Neural progenitor cell (in vitro differentiated cells): Measurements from ENCODE around the gene PAX6. TPM values are rescaled to one million over a fixed set of nuclear protein-coding genes. Genes with fewer than 3 reads are reported as not detected.

ENCODE experiments used
- DNase-seq: peaks from one replicate; pipeline ENCODE4 v3.0.0-alpha.2; 2016; ENCODE audit warnings: low spot score
- H2AFZ ChIP-seq: fragments of 200-600 bp; sonication (generic); replicated peaks from 2 replicates; pipeline ENCODE4 v1.6.1; 2016; ENCODE audit warnings: antibody characterized with exemption
- H3F3A ChIP-seq: fragments of 200-600 bp; sonication (generic); 2 replicates; pipeline ENCODE4 v1.6.1; 2016; ENCODE audit warnings: antibody characterized with exemption, low read depth
- H3K27ac ChIP-seq: fragments of 200-600 bp; sonication (generic); 2 replicates; pipeline ENCODE4 v1.5.1; 2016; ENCODE audit warnings: mild to moderate bottlenecking
- H3K27me3 ChIP-seq: fragments of 200-600 bp; sonication (generic); 2 replicates; pipeline ENCODE4 v1.6.1; 2016; ENCODE audit warnings: mild to moderate bottlenecking, moderate library complexity
- H3K36me3 ChIP-seq: fragments of 200-600 bp; sonication (generic); 2 replicates; pipeline ENCODE4 v1.5.1; 2016
- H3K4me1 ChIP-seq: fragments of 200-600 bp; sonication (generic); 2 replicates; pipeline ENCODE4 v1.6.1; 2016; ENCODE audit warnings: mixed run types
- H3K4me2 ChIP-seq: fragments of 200-600 bp; sonication (generic); 2 replicates; pipeline ENCODE4 v1.6.1; 2016
- H3K4me3 ChIP-seq: fragments of 200-600 bp; sonication (generic); 2 replicates; pipeline ENCODE4 v1.5.1; 2016
- H3K79me2 ChIP-seq: fragments of 200-600 bp; sonication (generic); 2 replicates; pipeline ENCODE4 v1.6.1; 2016; ENCODE audit warnings: low read depth
- H3K9ac ChIP-seq: fragments of 200-600 bp; sonication (generic); 2 replicates; pipeline ENCODE4 v1.6.1; 2016
- H3K9me3 ChIP-seq: fragments of 200-600 bp; sonication (generic); 2 replicates; pipeline ENCODE4 v1.5.1; 2016; ENCODE audit warnings: low read depth
- H4K20me1 ChIP-seq: fragments of 200-600 bp; sonication (generic); 2 replicates; pipeline ENCODE4 v1.6.1; 2016; ENCODE audit warnings: low read depth
- H3K27ac Mint-ChIP-seq: 3 replicates; pipeline ENCODE4 v1.8.0; 2021; ENCODE audit warnings: mixed read lengths
- H3K27me3 Mint-ChIP-seq: 2 replicates; pipeline ENCODE4 v1.8.0; 2022; ENCODE audit warnings: low read depth, mild to moderate bottlenecking, inconsistent platforms, moderate library complexity, mixed read lengths; ENCODE audit not compliant: insufficient read depth
- H3K36me3 Mint-ChIP-seq: 3 replicates; pipeline ENCODE4 v1.8.0; 2021; ENCODE audit warnings: mixed read lengths
- H3K4me1 Mint-ChIP-seq: 3 replicates; pipeline ENCODE4 v1.8.0; 2021; ENCODE audit warnings: mixed read lengths
- H3K4me3 Mint-ChIP-seq: 3 replicates; pipeline ENCODE4 v1.8.0; 2021; ENCODE audit warnings: mild to moderate bottlenecking, moderate library complexity, mixed read lengths
- H3K9me3 Mint-ChIP-seq: 3 replicates; pipeline ENCODE4 v1.8.0; 2020; ENCODE audit warnings: mixed read lengths
- EZH2 ChIP-seq: fragments of 200-600 bp; sonication (generic); IDR thresholded peaks from 2 replicates; pipeline ENCODE4 v1.6.1; 2017; ENCODE audit warnings: antibody characterized with exemption, mild to moderate bottlenecking, moderate library complexity
- EZH2phosphoT487 ChIP-seq: fragments of 200-600 bp; sonication (generic); IDR thresholded peaks from 2 replicates; pipeline ENCODE4 v1.6.1; 2017; ENCODE audit warnings: antibody characterized with exemption
- total RNA-seq: library from RNA; depleted of rRNA; stranded (reverse); fragments of >200 nt; gene quantifications from 2 replicates; pipeline ENCODE4 v1.2.3, GENCODE V29; 2015; ENCODE audit warnings: low replicate concordance
- TF ChIP-seq, protein P1 (sequence below): fragments of 200-600 bp; sonication (generic); IDR thresholded peaks from 2 replicates; pipeline ENCODE4 v1.5.1; 2017; ENCODE audit warnings: antibody characterized with exemption, mild to moderate bottlenecking

PAX6 gene
- total RNA-seq, 1 donor from 2014 or later: 215 TPM

DNA sequence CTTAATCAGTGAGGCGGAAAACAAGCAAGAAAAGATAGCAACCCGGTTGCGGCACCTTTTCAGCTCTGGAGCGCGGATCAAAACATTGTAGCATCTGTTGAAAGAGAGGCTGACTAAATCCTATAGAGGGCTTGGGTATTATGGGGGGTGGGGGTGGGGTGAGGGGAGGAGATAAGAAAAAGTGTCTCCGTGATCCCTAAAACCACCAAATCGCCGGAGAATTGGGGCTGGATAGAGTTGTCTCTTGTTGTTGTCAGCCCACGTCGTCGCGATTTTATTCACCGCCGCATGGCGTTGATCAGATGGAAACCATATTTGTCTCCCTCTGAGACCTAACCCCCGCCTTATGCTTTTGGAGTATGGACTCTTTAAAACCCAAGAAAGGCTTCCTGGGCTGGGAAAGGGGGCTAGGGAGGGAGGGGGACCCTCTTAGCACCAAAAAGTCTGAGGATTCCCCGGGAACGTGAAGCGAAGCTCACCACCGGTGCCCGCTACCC is 13.0 kb downstream of the PAX6 start:
- Histone ChIP-seq H3K4me3 (peak overlapping the region; percentile 13), H3F3A (peaks cover 95% of the 10 kb centered on the region), H3K9me3 (no peaks in the 10 kb centered on the region), H3K79me2 (peaks cover 44% of the 10 kb centered on the region), H4K20me1 (peaks cover 74% of the 10 kb centered on the region), H3K4me2 (peak overlapping the region; percentile 68), H2AFZ (no peak overlapping the region), H3K36me3 (peaks cover 35% of the 10 kb centered on the region), H3K4me1 (peaks cover 84% of the 10 kb centered on the region), H3K27ac (peak overlapping the region; percentile 60), H3K27me3 (peaks cover 44% of the 10 kb centered on the region), H3K9ac (no peak overlapping the region)
- peaks cover 11% of the 10 kb centered on the region for H3K9me3 Mint-ChIP-seq
- peaks cover 69% of the 10 kb centered on the region for H3K36me3 Mint-ChIP-seq
- no peak for TF ChIP-seq EZH2
- TF ChIP-seq, protein P1, sequence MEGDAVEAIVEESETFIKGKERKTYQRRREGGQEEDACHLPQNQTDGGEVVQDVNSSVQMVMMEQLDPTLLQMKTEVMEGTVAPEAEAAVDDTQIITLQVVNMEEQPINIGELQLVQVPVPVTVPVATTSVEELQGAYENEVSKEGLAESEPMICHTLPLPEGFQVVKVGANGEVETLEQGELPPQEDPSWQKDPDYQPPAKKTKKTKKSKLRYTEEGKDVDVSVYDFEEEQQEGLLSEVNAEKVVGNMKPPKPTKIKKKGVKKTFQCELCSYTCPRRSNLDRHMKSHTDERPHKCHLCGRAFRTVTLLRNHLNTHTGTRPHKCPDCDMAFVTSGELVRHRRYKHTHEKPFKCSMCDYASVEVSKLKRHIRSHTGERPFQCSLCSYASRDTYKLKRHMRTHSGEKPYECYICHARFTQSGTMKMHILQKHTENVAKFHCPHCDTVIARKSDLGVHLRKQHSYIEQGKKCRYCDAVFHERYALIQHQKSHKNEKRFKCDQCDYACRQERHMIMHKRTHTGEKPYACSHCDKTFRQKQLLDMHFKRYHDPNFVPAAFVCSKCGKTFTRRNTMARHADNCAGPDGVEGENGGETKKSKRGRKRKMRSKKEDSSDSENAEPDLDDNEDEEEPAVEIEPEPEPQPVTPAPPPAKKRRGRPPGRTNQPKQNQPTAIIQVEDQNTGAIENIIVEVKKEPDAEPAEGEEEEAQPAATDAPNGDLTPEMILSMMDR: no peak
- TF ChIP-seq EZH2phosphoT487: no peak
- H3K4me1 Mint-ChIP-seq: peaks cover 45% of the 10 kb centered on the region
- no peak overlapping the region for H3K27ac Mint-ChIP-seq
- peak; percentile 71 for DNase-seq
- H3K27me3 Mint-ChIP-seq: peaks cover 26% of the 10 kb centered on the region
- H3K4me3 Mint-ChIP-seq: peak overlapping the region; percentile 71

DNA sequence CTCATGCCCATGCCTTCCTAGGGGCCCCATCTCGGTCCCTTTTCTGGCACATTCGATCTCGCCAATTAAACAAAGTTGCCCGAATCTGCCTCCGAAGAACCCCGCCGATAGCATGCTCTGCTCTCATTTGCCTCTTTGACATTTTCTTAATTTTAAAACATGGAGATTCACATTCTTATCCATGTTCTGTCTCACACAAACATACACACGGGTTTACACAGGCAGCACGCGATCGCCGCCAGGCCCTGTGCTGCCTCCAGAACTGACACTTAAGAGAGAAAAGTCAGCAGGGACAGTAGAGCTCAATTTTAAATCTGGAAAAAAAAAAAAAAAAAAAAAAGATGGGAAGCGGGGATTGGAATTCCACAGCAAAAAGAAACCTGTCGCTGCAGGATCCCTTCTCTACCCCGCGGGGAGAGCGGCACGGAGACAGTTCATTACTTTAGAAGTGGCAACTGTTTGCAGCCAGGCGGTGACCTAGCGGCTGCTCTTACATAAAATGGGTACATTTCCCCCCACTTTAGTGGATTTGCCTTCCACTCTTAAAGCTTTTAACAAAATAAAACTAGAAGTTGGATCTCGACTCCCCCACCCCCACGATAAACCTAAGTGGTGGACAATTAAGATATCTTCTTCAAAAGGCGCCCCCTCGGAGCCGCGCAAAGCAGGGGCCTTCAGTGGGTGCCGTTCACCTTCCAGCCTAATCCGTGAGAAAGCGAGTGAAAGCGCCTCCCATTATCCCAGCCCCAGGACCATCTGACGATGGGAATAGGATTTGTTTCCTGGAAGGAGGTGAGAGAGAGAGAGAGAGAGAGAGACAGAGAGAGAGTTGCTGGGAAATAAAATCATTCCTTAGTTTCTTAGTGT is 13.7 kb downstream of the PAX6 start:
- H3K9ac ChIP-seq: no peak overlapping the region
- peaks cover 77% of the 10 kb centered on the region for H3K4me1 ChIP-seq
- H3K36me3 ChIP-seq: peaks cover 39% of the 10 kb centered on the region
- Mint-ChIP-seq H3K27me3 (peaks cover 24% of the 10 kb centered on the region), H3K27ac (no peak overlapping the region), H3K9me3 (peaks cover 11% of the 10 kb centered on the region), H3K4me1 (peaks cover 45% of the 10 kb centered on the region), H3K4me3 (peak overlapping the region; percentile 71), H3K36me3 (peaks cover 71% of the 10 kb centered on the region)
- H3K79me2 ChIP-seq: peaks cover 44% of the 10 kb centered on the region
- no peaks in the 10 kb centered on the region for H3K9me3 ChIP-seq
- H3K4me3 ChIP-seq: peak overlapping the region; percentile 13
- H3K27me3 ChIP-seq: peaks cover 37% of the 10 kb centered on the region
- H2AFZ ChIP-seq: no peak overlapping the region
- peak overlapping the region; percentile 60 for H3K27ac ChIP-seq
- no peak for TF ChIP-seq EZH2phosphoT487
- TF ChIP-seq, protein P1: no peak
- peak; percentile 60 for DNase-seq
- peak overlapping the region; percentile 68 for H3K4me2 ChIP-seq
- H4K20me1 ChIP-seq: peaks cover 69% of the 10 kb centered on the region
- peaks cover 96% of the 10 kb centered on the region for H3F3A ChIP-seq

- peak overlapping the region; percentile 13 for H3K4me3 ChIP-seq
- TF ChIP-seq EZH2phosphoT487 (no peak), EZH2 (no peak)
- TF ChIP-seq, protein P1: no peak
- peaks cover 37% of the 10 kb centered on the region for H3K79me2 ChIP-seq
- Mint-ChIP-seq H3K4me1 (peaks cover 48% of the 10 kb centered on the region), H3K4me3 (no peak overlapping the region), H3K27me3 (peaks cover 23% of the 10 kb centered on the region), H3K27ac (no peak overlapping the region), H3K9me3 (peaks cover 11% of the 10 kb centered on the region), H3K36me3 (peaks cover 70% of the 10 kb centered on the region)
- peaks cover 29% of the 10 kb centered on the region for H3K27me3 ChIP-seq
- peak overlapping the region; percentile 68 for H3K4me2 ChIP-seq
- H3K36me3 ChIP-seq: peaks cover 39% of the 10 kb centered on the region
- H4K20me1 ChIP-seq: peaks cover 66% of the 10 kb centered on the region
- H3K4me1 ChIP-seq: peaks cover 70% of the 10 kb centered on the region
- H3K9ac ChIP-seq: no peak overlapping the region
- no peaks in the 10 kb centered on the region for H3K9me3 ChIP-seq
- peak; percentile 53 for DNase-seq
- no peak overlapping the region for H2AFZ ChIP-seq
- peak overlapping the region; percentile 27 for H3K27ac ChIP-seq
- peaks cover 91% of the 10 kb centered on the region for H3F3A ChIP-seq
Measured at GRCh38 chr11:31796499-31797189, 14.5 kb downstream of the PAX6 start.
